Neuronal stem cell (in vitro differentiated cells): ENCODE data around the gene ST8SIA3.
"Not testable (repeated sequence)": the region's sequence is repeated elsewhere in the genome, so short reads cannot be mapped to it uniquely, and the experiment has no call there.

Source experiments
- DNase-seq: peaks from one replicate; pipeline ENCODE4 v3.0.0-alpha.2; 2013; ENCODE audit warnings: low spot score
- H2AFZ ChIP-seq: one replicate; pipeline ENCODE4 v1.6.1; 2013; ENCODE audit warnings: mild to moderate bottlenecking, low read length, inconsistent platforms
- H2AK5ac ChIP-seq: 2 replicates; pipeline ENCODE4 v1.6.1; 2013; ENCODE audit warnings: low read depth, mild to moderate bottlenecking, inconsistent platforms, low read length, moderate library complexity, mixed read lengths
- H2BK120ac ChIP-seq: 2 replicates; pipeline ENCODE4 v1.6.1; 2013; ENCODE audit warnings: low read depth, mild to moderate bottlenecking, inconsistent platforms, low read length, moderate library complexity, mixed read lengths
- H2BK12ac ChIP-seq: one replicate; pipeline ENCODE4 v1.6.1; 2013; ENCODE audit warnings: low read length, inconsistent platforms
- H2BK15ac ChIP-seq: 2 replicates; pipeline ENCODE4 v1.6.1; 2013; ENCODE audit warnings: mild to moderate bottlenecking, low read length, inconsistent platforms, mixed read lengths
- H2BK5ac ChIP-seq: one replicate; pipeline ENCODE4 v1.6.1; 2013; ENCODE audit warnings: inconsistent platforms, mild to moderate bottlenecking, low read length, moderate library complexity
- H3K14ac ChIP-seq: one replicate; pipeline ENCODE4 v1.6.1; 2013; ENCODE audit warnings: low read length, inconsistent platforms
- H3K18ac ChIP-seq: 2 replicates; pipeline ENCODE4 v1.6.1; 2013; ENCODE audit warnings: low read length, inconsistent platforms
- H3K23ac ChIP-seq: 2 replicates; pipeline ENCODE4 v1.6.1; 2013; ENCODE audit warnings: low read depth, mild to moderate bottlenecking, mixed read lengths, low read length, inconsistent platforms; ENCODE audit not compliant: poor library complexity
- H3K27ac ChIP-seq: replicated peaks from 3 replicates; pipeline ENCODE4 v1.5.1; 2013; ENCODE audit warnings: low read length, inconsistent platforms
- H3K27me3 ChIP-seq, 3 experiments: 2 replicates each; pipeline ENCODE4 v1.6.1; 2013; ENCODE audit warnings: low read length in 3 of 3, mild to moderate bottlenecking in 2 of 3, inconsistent platforms in 1 of 3, low read depth in 1 of 3, mixed read lengths in 1 of 3, moderate library complexity in 1 of 3; ENCODE audit not compliant: control insufficient read depth in 3 of 3, insufficient read depth in 3 of 3
- H3K36me3 ChIP-seq, 2 donors: replicated peaks in 1 of 2; 2 replicates each; pipeline ENCODE4 v1.6.1; 2013; ENCODE audit warnings: low read length in 2 of 2; ENCODE audit not compliant: control insufficient read depth in 2 of 2, insufficient read depth in 2 of 2
- H3K4ac ChIP-seq: 2 replicates; pipeline ENCODE4 v1.6.1; 2013; ENCODE audit warnings: inconsistent platforms, mild to moderate bottlenecking, low read length, moderate library complexity
- H3K4me1 ChIP-seq, 2 donors: 1 replicate in 1 of 2; 2 replicates in 1 of 2; pipeline ENCODE4 v1.6.1; 2013; ENCODE audit warnings: low read length in 2 of 2, low read depth in 1 of 2; ENCODE audit not compliant: control insufficient read depth in 2 of 2, insufficient read depth in 1 of 2
- H3K4me2 ChIP-seq: one replicate; pipeline ENCODE4 v1.6.1; 2013; ENCODE audit warnings: mild to moderate bottlenecking, low read length, inconsistent platforms; ENCODE audit not compliant: insufficient read depth, poor library complexity, severe bottlenecking
- H3K4me3 ChIP-seq, 2 donors: 2 replicates each; pipeline ENCODE4 v1.5.1; 2013; ENCODE audit warnings: low read length in 2 of 2, mild to moderate bottlenecking in 2 of 2, inconsistent platforms in 1 of 2, moderate library complexity in 1 of 2
- H3K79me1 ChIP-seq: one replicate; pipeline ENCODE4 v1.6.1; 2013; ENCODE audit warnings: low read depth, mild to moderate bottlenecking, inconsistent platforms, low read length, moderate library complexity
- H3K9ac ChIP-seq: one replicate; pipeline ENCODE4 v1.6.1; 2013; ENCODE audit warnings: mild to moderate bottlenecking, low read depth, low read length, inconsistent platforms; ENCODE audit not compliant: poor library complexity
- H3K9me3 ChIP-seq, 2 donors: replicated peaks in 1 of 2; 2 replicates each; pipeline versions ENCODE3 to v1.6.1; 2013; ENCODE audit warnings: low read length in 2 of 2, mild to moderate bottlenecking in 2 of 2, inconsistent platforms in 1 of 2, low read depth in 1 of 2, mixed read lengths in 1 of 2, moderate library complexity in 1 of 2; ENCODE audit not compliant: control insufficient read depth in 2 of 2, insufficient read depth in 1 of 2
- H4K8ac ChIP-seq: one replicate; pipeline ENCODE4 v1.6.1; 2013; ENCODE audit warnings: low read depth, mild to moderate bottlenecking, inconsistent platforms, low read length, moderate library complexity
- H4K91ac ChIP-seq: one replicate; pipeline ENCODE4 v1.6.1; 2013; ENCODE audit warnings: low read length, low read depth, mild to moderate bottlenecking, inconsistent platforms; ENCODE audit not compliant: poor library complexity
- WGBS, 2 donors: extraction: QIAGEN DNeasy Blood & Tissue Kit; methylation state at CpG; one replicate each; pipeline ENCODE4 v1.1.7; 2013; ENCODE audit warnings: missing lambda C conversion rate in 2 of 2, mixed read lengths in 1 of 2; ENCODE audit not compliant: insufficient read length in 2 of 2, insufficient replicate concordance in 1 of 2; ENCODE audit errors: extremely low coverage in 2 of 2; 5-methylcytosine and 5-hydroxymethylcytosine counted together

The ST8SIA3 gene

GRCh38 chr18:57394749-57395148, 42.4 kb downstream of the ST8SIA3 start:
- H3K4ac ChIP-seq, H2AFZ ChIP-seq, H2BK12ac ChIP-seq, H2BK5ac ChIP-seq, H4K91ac ChIP-seq, H3K14ac ChIP-seq, H3K27me3 ChIP-seq, H3K4me1 ChIP-seq, H3K4me2 ChIP-seq, H2AK5ac ChIP-seq, H3K4me3 ChIP-seq, H3K9ac ChIP-seq, H2BK120ac ChIP-seq, H3K36me3 ChIP-seq, H2BK15ac ChIP-seq, H3K9me3 ChIP-seq, H3K18ac ChIP-seq, H3K27ac ChIP-seq, H3K79me1 ChIP-seq, H4K8ac ChIP-seq, H3K23ac ChIP-seq, DNase-seq: not testable (repeated sequence)
- WGBS, 2 donors = no CpG with 5 or more reads among the region's 1 CpG

GRCh38 chr18:57396831-57397230, 44.5 kb downstream of the ST8SIA3 start:
- not testable (repeated sequence) for H3K27me3 ChIP-seq, H3K4me1 ChIP-seq, H3K18ac ChIP-seq, H3K14ac ChIP-seq, H3K27ac ChIP-seq, H4K91ac ChIP-seq, H2BK12ac ChIP-seq, H3K4ac ChIP-seq, DNase-seq, H2BK15ac ChIP-seq, H3K4me2 ChIP-seq, H3K36me3 ChIP-seq, H2BK120ac ChIP-seq, H3K23ac ChIP-seq, H2AK5ac ChIP-seq, H3K9ac ChIP-seq, H4K8ac ChIP-seq, H2BK5ac ChIP-seq, H2AFZ ChIP-seq, H3K79me1 ChIP-seq, H3K4me3 ChIP-seq, H3K9me3 ChIP-seq
- no CpG with 5 or more reads among the region's 7 CpGs for WGBS, 2 donors

- no peak for DNase-seq
- Histone ChIP-seq H3K4ac (no peak overlapping the region), H2AK5ac (no peak overlapping the region), H3K9me3 (no peaks in the 10 kb centered on the region), H3K9ac (no peak overlapping the region), H4K8ac (no peak overlapping the region), H3K4me2 (no peak overlapping the region), H3K18ac (no peak overlapping the region), H3K23ac (no peak overlapping the region), H3K4me3 (no peak overlapping the region), H2AFZ (no peak overlapping the region), H3K36me3 (no peaks in the 10 kb centered on the region), H3K4me1 (no peaks in the 10 kb centered on the region), H3K79me1 (no peaks in the 10 kb centered on the region), H3K27ac (no peak overlapping the region), H2BK5ac (no peak overlapping the region), H4K91ac (no peak overlapping the region), H2BK15ac (no peak overlapping the region), H3K27me3 (no peaks in the 10 kb centered on the region), H2BK120ac (no peak overlapping the region), H2BK12ac (no peak overlapping the region), H3K14ac (no peak overlapping the region)
- WGBS, 2 donors = no CpG with 5 or more reads among the region's 2 CpGs
These were observed 45.2 kb downstream of the ST8SIA3 start for GRCh38 chr18:57397440-57398132.

GRCh38 chr18:57404345-57404744, 52.0 kb downstream of the ST8SIA3 start:
- Histone ChIP-seq H2BK15ac (no peak overlapping the region), H2AK5ac (no peak overlapping the region), H3K27ac (no peak overlapping the region), H3K27me3 (no peaks in the 10 kb centered on the region), H2BK5ac (no peak overlapping the region), H3K9ac (no peak overlapping the region), H2BK120ac (no peak overlapping the region), H4K91ac (no peak overlapping the region), H3K14ac (no peak overlapping the region), H3K4ac (no peak overlapping the region), H2AFZ (no peak overlapping the region), H3K36me3 (no peaks in the 10 kb centered on the region), H2BK12ac (no peak overlapping the region), H3K4me3 (no peak overlapping the region), H3K9me3 (no peaks in the 10 kb centered on the region), H3K79me1 (no peaks in the 10 kb centered on the region), H3K23ac (no peak overlapping the region), H3K18ac (no peak overlapping the region), H3K4me2 (no peak overlapping the region), H4K8ac (no peak overlapping the region), H3K4me1 (no peaks in the 10 kb centered on the region)
- no peak for DNase-seq
